Activated CD4-positive, alpha-beta T cell treated with anti-CD3 and anti-CD28 coated beads, Interleukin-2, amount 50 U/mL, for 4 hours (primary cell): Measurements from ENCODE around the gene KLF6.
"Not testable (repeated sequence)": the region's sequence is repeated elsewhere in the genome, so short reads cannot be mapped to it uniquely, and the experiment has no call there.

Experiments
- DNase-seq, 2 experiments: peaks; one replicate each; pipeline ENCODE4 v3.0.0-alpha.2; 2020

Gene KLF6

GRCh38 chr10:3755440-3756359 is 29.3 kb downstream of the KLF6 start:
- DNase-seq: no peak

- DNase-seq: peak in 1 of 2 experiments; percentile 44
These were observed 30.1 kb downstream of the KLF6 start for GRCh38 chr10:3754727-3755439.

GRCh38 chr10:3750854-3751253 is 34.2 kb downstream of the KLF6 start:
- DNase-seq: no peak

- no peak for DNase-seq
These were observed 34.8 kb downstream of the KLF6 start for GRCh38 chr10:3750006-3750816.

GRCh38 chr10:3749600-3749999 is 35.4 kb downstream of the KLF6 start:
- no peak for DNase-seq

- no peak for DNase-seq
These were observed 36.0 kb downstream of the KLF6 start for GRCh38 chr10:3749011-3749410.

- no peak for DNase-seq
These were observed 36.5 kb downstream of the KLF6 start for GRCh38 chr10:3748484-3748883.

- no peak for DNase-seq
These were observed 37.0 kb downstream of the KLF6 start for GRCh38 chr10:3747984-3748383.

- no peak for DNase-seq
These were observed 37.6 kb downstream of the KLF6 start for GRCh38 chr10:3747248-3747960.

GRCh38 chr10:3746634-3747033 is 38.4 kb downstream of the KLF6 start:
- no peak for DNase-seq

- no peak for DNase-seq
These were observed 39.5 kb downstream of the KLF6 start for GRCh38 chr10:3745521-3745920.

- no peak for DNase-seq
These were observed 43.1 kb downstream of the KLF6 start for GRCh38 chr10:3741688-3742461.

- DNase-seq: no peak
These were observed 44.7 kb downstream of the KLF6 start for GRCh38 chr10:3740157-3740871.

GRCh38 chr10:3738855-3739350 is 46.1 kb downstream of the KLF6 start:
- no peak for DNase-seq

GRCh38 chr10:3737864-3738263 is 47.1 kb downstream of the KLF6 start:
- DNase-seq: no peak

- no peak for DNase-seq
These were observed 49.8 kb downstream of the KLF6 start for GRCh38 chr10:3735175-3735574.

GRCh38 chr10:3734111-3734510 is 50.9 kb downstream of the KLF6 start:
- DNase-seq: no peak

GRCh38 chr10:3732183-3732582 is 52.8 kb downstream of the KLF6 start:
- DNase-seq: not testable (repeated sequence)

- no peak for DNase-seq
These were observed 55.5 kb downstream of the KLF6 start for GRCh38 chr10:3729397-3729976.

GRCh38 chr10:3728563-3728962 is 56.4 kb downstream of the KLF6 start:
- DNase-seq: no peak
